Liver (tissue), 9 donors: ENCODE data around the gene CABLES1. TPM values are rescaled to one million over a fixed set of nuclear protein-coding genes. Genes with fewer than 3 reads are reported as not detected.

Experiments used
- DNase-seq: peaks from one replicate; pipeline ENCODE4 v3.0.0-alpha.2; 2017; ENCODE audit warnings: low spot score
- H3K27ac ChIP-seq, 2 donors: one replicate each; pipeline ENCODE4 v1.7.0; 2013; ENCODE audit warnings: inconsistent platforms in 2 of 2, low read length in 2 of 2, control low read depth in 1 of 2, low read depth in 1 of 2, mild to moderate bottlenecking in 1 of 2
- H3K27me3 ChIP-seq, 4 donors: one replicate each; pipeline versions ENCODE4 v1.6.1 to v1.7.0; 2013; ENCODE audit warnings: low read length in 3 of 4, inconsistent platforms in 1 of 4, mild to moderate bottlenecking in 1 of 4, moderate library complexity in 1 of 4; ENCODE audit not compliant: control insufficient read depth in 4 of 4, insufficient read depth in 4 of 4
- H3K36me3 ChIP-seq, 4 donors: one replicate each; pipeline versions ENCODE4 v1.6.1 to v1.7.0; 2013; ENCODE audit warnings: low read length in 3 of 4, mild to moderate bottlenecking in 3 of 4, low read depth in 1 of 4, moderate library complexity in 1 of 4; ENCODE audit not compliant: control insufficient read depth in 4 of 4, insufficient read depth in 3 of 4
- H3K4me1 ChIP-seq, 4 donors: one replicate each; pipeline versions ENCODE4 v1.6.1 to v1.7.0; 2013; ENCODE audit warnings: low read length in 3 of 4, mild to moderate bottlenecking in 3 of 4, moderate library complexity in 1 of 4; ENCODE audit not compliant: control insufficient read depth in 4 of 4, insufficient read depth in 4 of 4
- H3K4me3 ChIP-seq, 3 donors: one replicate each; pipeline versions ENCODE4 v1.6.1 to v1.7.0; 2013; ENCODE audit warnings: low read length in 3 of 3, control low read depth in 1 of 3, low read depth in 1 of 3, mild to moderate bottlenecking in 1 of 3
- H3K9ac ChIP-seq, 2 donors: one replicate each; pipeline ENCODE4 v1.7.0; 2013; ENCODE audit warnings: low read length in 2 of 2, mild to moderate bottlenecking in 2 of 2, moderate library complexity in 2 of 2, control low read depth in 1 of 2, low read depth in 1 of 2
- H3K9me3 ChIP-seq, 4 donors: one replicate each; pipeline versions ENCODE4 v1.6.1 to v1.7.0; 2013; ENCODE audit warnings: low read length in 3 of 4; ENCODE audit not compliant: control insufficient read depth in 4 of 4
- ATF3 ChIP-seq: IDR thresholded peaks from 2 replicates; pipeline ENCODE4 v1.6.1; 2016; ENCODE audit warnings: antibody characterized with exemption
- EGR1 ChIP-seq, 2 donors: IDR thresholded peaks; 2 replicates each; pipeline ENCODE4 v1.6.1; 2016 to 2018; ENCODE audit warnings: antibody characterized with exemption in 2 of 2, low read depth in 2 of 2
- FOXA1 ChIP-seq: IDR thresholded peaks from 2 replicates; pipeline ENCODE4 v1.6.1; 2016; ENCODE audit warnings: antibody characterized with exemption
- FOXA2 ChIP-seq: IDR thresholded peaks from 2 replicates; pipeline ENCODE4 v1.6.1; 2016; ENCODE audit warnings: antibody characterized with exemption
- GABPA ChIP-seq, 2 donors: IDR thresholded peaks in 1 of 2; conservative IDR thresholded peaks in 1 of 2; 2 replicates each; pipeline ENCODE4 v1.6.1; 2016; ENCODE audit warnings: antibody characterized with exemption in 2 of 2, mild to moderate bottlenecking in 1 of 2, moderate library complexity in 1 of 2
- HNF4A ChIP-seq, 2 donors: conservative IDR thresholded peaks; 2 replicates each; pipeline ENCODE4 v1.6.1; 2016; ENCODE audit warnings: antibody characterized with exemption in 2 of 2, mild to moderate bottlenecking in 2 of 2
- HNF4G ChIP-seq: IDR thresholded peaks from 2 replicates; pipeline ENCODE4 v1.6.1; 2016; ENCODE audit warnings: antibody characterized with exemption
- MAX ChIP-seq: IDR thresholded peaks from 2 replicates; pipeline ENCODE4 v1.6.1; 2016; ENCODE audit warnings: antibody characterized with exemption
- REST ChIP-seq: IDR thresholded peaks from 2 replicates; pipeline ENCODE4 v1.6.1; 2016; ENCODE audit warnings: antibody characterized with exemption, mild to moderate bottlenecking
- RXRA ChIP-seq, 2 donors: IDR thresholded peaks; 2 replicates each; pipeline ENCODE4 v1.6.1; 2017 to 2018; ENCODE audit warnings: antibody characterized with exemption in 2 of 2, mild to moderate bottlenecking in 1 of 2
- SP1 ChIP-seq: IDR thresholded peaks from 2 replicates; pipeline ENCODE4 v1.6.1; 2018; ENCODE audit warnings: antibody characterized with exemption, mild to moderate bottlenecking
- TAF1 ChIP-seq: conservative IDR thresholded peaks from 2 replicates; pipeline ENCODE4 v1.6.1; 2016; ENCODE audit warnings: antibody characterized with exemption, mild to moderate bottlenecking
- YY1 ChIP-seq: IDR thresholded peaks from 2 replicates; pipeline ENCODE4 v1.6.1; 2016; ENCODE audit warnings: antibody characterized with exemption, mild to moderate bottlenecking
- WGBS: extraction: QIAGEN DNeasy Blood & Tissue Kit; methylation state at CpG from one replicate; pipeline ENCODE4 v1.1.7; 2013; 5-methylcytosine and 5-hydroxymethylcytosine counted together
- polyA plus RNA-seq, 2 donors: library from polyadenylated mRNA; stranded (reverse) in 1 of 2; unstranded in 1 of 2; fragments of 200-250 nt in 1 of 2; fragments of >200 nt in 1 of 2; fragmentation: Nextera tagmentation in 1 of 2; extraction: Ambion mirVana in 1 of 2; gene quantifications; one replicate each; pipeline versions ENCODE4 v1.2.1 to v1.2.3, GENCODE V29; 2013 to 2015
- total RNA-seq, 2 donors: library from RNA; depleted of rRNA; stranded (reverse); fragments of >200 nt; gene quantifications; one replicate each; pipeline ENCODE4 v1.2.3, GENCODE V29; 2014
- TF ChIP-seq, protein P1 (sequence below): IDR thresholded peaks from 2 replicates; pipeline ENCODE4 v1.6.1; 2016; ENCODE audit warnings: antibody characterized with exemption
- TF ChIP-seq, protein P2 (sequence below): fragments of 150-350 bp; IDR thresholded peaks from 2 replicates; pipeline ENCODE4 v1.5.1; 2017; ENCODE audit warnings: improper control_type of control experiment, low read depth, low read length; ENCODE audit not compliant: missing input control
- donor health status: healthy.
- donor health status: healthy.
- donor health status: healthy.
- donor health status: healthy.
- donor health status: healthy.

CABLES1 gene
- total and polyA plus RNA-seq, 4 donors = 3.3 to 8.9 (median 4.5) TPM

DNA sequence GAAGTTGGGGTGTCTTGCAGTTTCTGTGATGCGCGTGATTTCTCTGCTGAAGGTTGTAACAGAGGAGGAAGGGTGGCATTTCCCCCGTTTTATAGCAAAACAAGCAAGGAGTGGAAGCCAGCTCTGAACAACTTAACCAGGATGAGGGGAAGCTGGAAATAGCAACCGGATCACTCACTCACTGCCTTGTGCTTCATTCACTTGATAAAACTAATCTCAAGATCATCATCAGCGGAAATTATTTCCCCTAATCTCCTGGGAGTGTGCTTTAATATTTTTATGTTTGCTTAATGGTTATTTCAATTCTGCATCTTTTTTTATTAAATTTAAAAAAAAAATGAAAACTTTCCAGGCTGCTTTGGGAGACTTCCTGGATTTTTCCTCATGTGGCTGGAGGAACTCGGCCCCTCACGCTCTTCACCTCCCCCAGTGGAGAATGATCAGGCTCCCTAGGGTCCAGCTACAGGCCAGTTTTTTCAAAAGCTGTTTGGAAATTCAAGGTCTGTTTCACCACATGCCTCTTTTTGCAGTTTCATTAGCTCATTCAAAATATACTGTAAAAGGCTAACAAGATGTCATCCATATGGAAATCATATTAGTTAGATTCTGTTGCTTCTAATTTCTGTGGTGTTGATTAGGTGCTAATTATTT is 31.7 kb downstream of the CABLES1 start:
- H3K27me3 ChIP-seq = no peaks in the 10 kb centered on the region
- no peak for TF ChIP-seq HNF4A (conservative IDR thresholded peaks at IDR 0.05)
- TF ChIP-seq MAX = no peak
- TF ChIP-seq GABPA (IDR thresholded peaks at IDR 0.05 in 1 of 2, conservative IDR thresholded peaks at IDR 0.05 in 1 of 2) = no peak
- TF ChIP-seq FOXA2 = no peak
- TF ChIP-seq, protein P1, sequence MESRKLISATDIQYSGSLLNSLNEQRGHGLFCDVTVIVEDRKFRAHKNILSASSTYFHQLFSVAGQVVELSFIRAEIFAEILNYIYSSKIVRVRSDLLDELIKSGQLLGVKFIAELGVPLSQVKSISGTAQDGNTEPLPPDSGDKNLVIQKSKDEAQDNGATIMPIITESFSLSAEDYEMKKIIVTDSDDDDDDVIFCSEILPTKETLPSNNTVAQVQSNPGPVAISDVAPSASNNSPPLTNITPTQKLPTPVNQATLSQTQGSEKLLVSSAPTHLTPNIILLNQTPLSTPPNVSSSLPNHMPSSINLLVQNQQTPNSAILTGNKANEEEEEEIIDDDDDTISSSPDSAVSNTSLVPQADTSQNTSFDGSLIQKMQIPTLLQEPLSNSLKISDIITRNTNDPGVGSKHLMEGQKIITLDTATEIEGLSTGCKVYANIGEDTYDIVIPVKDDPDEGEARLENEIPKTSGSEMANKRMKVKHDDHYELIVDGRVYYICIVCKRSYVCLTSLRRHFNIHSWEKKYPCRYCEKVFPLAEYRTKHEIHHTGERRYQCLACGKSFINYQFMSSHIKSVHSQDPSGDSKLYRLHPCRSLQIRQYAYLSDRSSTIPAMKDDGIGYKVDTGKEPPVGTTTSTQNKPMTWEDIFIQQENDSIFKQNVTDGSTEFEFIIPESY = no peak
- TF ChIP-seq, protein P2, sequence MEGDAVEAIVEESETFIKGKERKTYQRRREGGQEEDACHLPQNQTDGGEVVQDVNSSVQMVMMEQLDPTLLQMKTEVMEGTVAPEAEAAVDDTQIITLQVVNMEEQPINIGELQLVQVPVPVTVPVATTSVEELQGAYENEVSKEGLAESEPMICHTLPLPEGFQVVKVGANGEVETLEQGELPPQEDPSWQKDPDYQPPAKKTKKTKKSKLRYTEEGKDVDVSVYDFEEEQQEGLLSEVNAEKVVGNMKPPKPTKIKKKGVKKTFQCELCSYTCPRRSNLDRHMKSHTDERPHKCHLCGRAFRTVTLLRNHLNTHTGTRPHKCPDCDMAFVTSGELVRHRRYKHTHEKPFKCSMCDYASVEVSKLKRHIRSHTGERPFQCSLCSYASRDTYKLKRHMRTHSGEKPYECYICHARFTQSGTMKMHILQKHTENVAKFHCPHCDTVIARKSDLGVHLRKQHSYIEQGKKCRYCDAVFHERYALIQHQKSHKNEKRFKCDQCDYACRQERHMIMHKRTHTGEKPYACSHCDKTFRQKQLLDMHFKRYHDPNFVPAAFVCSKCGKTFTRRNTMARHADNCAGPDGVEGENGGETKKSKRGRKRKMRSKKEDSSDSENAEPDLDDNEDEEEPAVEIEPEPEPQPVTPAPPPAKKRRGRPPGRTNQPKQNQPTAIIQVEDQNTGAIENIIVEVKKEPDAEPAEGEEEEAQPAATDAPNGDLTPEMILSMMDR = no peak
- no peak for TF ChIP-seq RXRA (IDR thresholded peaks at IDR 0.05)
- TF ChIP-seq EGR1 (IDR thresholded peaks at IDR 0.05; ENCODE audit: low read depth in 2 of 2) = no peak
- no peak for TF ChIP-seq YY1
- no peak for TF ChIP-seq FOXA1
- TF ChIP-seq REST = no peak
- H3K4me3 ChIP-seq = no peak overlapping the region
- WGBS = 82% methylated on average over 7 of the region's 7 CpGs
- no peak overlapping the region for H3K9ac ChIP-seq
- DNase-seq = no peak
- no peak overlapping the region for H3K27ac ChIP-seq
- no peaks in the 10 kb centered on the region for H3K36me3 ChIP-seq
- no peaks in the 10 kb centered on the region for H3K9me3 ChIP-seq
- H3K4me1 ChIP-seq = peaks cover 0 to 9% (median 3%) of the 10 kb centered on the region in 4 donors

DNA sequence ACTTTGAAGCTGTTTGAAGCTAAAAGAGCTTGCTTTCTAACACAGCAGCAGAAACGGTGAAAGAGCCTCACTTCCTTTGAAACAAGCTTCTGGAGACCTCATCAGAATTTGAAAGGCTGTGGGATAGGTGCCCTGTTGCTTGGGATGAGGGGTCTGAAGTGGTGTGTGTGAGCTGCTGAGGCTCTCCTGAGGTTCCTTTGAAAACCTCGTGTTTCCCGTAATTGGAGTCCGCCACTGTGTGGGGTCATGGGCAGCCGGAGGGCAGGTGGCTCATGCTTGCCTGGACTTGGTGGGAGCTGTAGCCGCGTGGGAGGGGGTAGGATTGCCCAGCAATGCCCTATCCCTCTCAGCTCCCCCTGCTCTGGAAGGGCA is 34.4 kb downstream of the CABLES1 start:
- H3K4me3 ChIP-seq = no peak overlapping the region
- TF ChIP-seq, protein P2 = no peak
- TF ChIP-seq, protein P1 = no peak
- no peak for TF ChIP-seq ATF3
- TF ChIP-seq HNF4A (conservative IDR thresholded peaks at IDR 0.05) = no peak
- TF ChIP-seq TAF1 = no peak
- TF ChIP-seq YY1 = no peak
- no peak for TF ChIP-seq SP1
- TF ChIP-seq HNF4G = no peak

More for the DNA sequence above, 34.4 kb downstream of the CABLES1 start:
- Histone ChIP-seq H3K9ac (no peak overlapping the region), H3K4me1 (peaks cover 0 to 9% (median 3%) of the 10 kb centered on the region in 4 donors), H3K36me3 (no peaks in the 10 kb centered on the region), H3K27ac (no peak overlapping the region), H3K27me3 (no peaks in the 10 kb centered on the region), H3K9me3 (no peaks in the 10 kb centered on the region)
- DNase-seq = no peak
- 89% methylated on average over 7 of the region's 7 CpGs for WGBS
